HG02870 (cell line): ENCODE results near the gene NKD2.
"Not testable (repeated sequence)": the region's sequence is repeated elsewhere in the genome, so short reads cannot be mapped to it uniquely, and the experiment has no call there.

Source experiments
- ATAC-seq: cut with Tn5 transposase; IDR thresholded peaks from one replicate; pipeline ENCODE4 v1.9.1; 2021; ENCODE audit warnings: mild to moderate bottlenecking, moderate library complexity; ENCODE audit not compliant: unreplicated experiment

The NKD2 gene

DNA sequence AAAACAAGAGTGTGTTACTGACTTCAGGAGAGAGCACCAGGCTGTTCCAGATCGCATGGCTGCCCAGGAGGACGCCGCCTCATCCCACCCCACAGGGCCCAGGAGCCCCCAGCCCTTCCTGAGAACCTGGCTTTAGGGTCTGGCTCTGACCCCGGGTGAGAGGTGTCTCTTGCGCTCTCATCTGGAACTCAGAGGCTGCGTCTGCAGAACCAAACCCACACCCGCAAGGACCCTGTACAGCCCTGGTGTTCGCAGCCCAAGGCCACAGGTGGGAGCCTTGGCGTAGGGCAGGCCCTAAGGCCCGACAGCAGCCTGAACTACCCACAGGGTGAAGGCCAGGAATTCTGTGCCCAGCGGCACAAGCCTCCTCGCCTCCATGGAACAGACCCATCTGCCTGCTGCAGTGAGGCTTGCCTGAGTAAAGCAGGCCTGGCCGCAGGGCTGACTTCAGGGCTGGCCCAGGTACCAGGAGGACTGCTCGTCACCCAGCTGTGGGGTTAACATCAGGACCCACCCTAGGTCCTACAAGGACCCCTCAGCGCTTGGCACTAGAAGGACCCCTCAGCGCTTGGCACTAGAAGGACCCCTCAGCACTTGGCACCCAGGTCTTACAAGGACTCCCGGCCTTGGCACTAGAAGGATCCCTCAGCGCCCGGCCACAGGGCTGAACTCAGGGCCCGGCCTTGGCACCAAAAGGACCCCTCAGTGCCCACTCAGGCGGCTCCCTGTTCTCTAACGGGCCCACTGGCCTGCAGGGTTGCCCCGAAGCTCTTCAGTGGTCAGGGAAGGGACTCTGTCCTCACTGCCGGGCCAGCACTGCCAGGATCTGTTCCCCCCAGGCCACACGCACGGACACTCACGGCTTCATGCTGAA, 48.2 kb downstream of the NKD2 start:
- no peak for ATAC-seq

DNA sequence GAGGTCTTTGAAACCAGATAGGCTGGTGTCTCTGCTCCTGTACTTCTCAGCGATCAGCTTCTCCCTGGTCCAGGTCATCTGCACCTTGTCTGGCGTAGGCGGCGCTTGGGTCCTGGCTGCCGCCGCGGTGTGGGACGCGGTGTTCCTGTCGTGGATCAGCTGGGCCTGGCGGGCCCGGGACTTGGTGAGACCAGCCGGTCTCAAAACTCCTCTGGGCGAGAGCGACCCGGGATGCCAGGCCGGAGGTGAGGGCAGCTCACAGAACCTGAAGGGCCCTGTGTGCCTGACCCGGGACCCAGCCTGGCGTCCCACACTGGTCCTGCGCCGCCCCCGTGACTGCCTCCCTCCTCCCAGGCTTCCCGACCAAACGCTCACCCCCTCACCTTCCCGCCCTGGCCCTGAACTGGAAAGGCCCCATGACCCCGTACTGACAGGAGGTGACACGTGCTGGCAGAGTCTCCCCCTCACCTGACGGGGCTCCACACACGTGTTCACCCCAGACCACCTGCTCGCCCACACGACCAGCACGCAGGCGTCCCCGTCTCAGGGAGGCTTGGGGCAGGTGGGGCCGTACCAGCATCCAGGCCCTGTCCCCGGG, 49.0 kb downstream of the NKD2 start:
- no peak for ATAC-seq

DNA sequence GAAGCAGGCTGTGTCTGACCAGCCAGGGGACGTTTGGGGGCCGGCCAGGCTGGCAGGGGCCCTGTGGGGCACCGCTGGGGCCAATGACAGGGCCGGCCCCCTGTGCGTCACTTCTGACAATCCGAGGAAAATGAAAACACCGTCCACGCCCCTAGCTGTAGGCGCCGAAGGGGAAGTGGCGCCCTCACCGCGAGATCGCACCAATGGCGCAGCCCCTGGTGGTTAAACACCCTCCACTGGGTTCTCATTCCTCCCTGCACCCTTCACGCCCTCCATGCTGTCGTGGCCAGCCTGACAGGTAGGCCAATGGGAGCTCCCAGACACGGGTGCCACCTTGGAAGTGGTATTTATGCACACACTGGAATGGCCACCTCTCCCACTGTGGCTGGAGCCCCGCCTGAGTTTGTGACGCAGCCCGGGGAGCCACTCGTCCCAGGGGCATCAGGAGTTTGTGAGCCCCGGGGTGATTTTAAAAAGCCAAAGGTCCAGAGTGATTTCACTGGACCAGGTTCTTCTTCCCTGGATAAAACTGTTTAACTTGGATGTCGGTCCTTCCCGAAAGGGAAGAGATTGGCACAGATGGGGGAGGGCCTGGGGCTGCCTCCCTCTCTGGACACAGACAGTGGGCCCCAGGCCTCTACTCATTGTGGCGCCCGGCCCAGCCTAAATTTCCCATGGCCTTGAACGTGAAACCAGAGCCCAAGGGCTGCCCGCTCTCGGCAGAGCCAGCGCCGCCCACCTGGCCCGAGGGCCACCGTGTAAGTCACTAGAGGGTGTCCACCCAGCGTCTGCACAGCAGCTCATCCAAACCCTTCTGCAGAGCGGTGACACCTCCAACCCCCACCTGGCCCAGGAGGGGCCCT, 49.7 kb downstream of the NKD2 start:
- no peak for ATAC-seq

DNA sequence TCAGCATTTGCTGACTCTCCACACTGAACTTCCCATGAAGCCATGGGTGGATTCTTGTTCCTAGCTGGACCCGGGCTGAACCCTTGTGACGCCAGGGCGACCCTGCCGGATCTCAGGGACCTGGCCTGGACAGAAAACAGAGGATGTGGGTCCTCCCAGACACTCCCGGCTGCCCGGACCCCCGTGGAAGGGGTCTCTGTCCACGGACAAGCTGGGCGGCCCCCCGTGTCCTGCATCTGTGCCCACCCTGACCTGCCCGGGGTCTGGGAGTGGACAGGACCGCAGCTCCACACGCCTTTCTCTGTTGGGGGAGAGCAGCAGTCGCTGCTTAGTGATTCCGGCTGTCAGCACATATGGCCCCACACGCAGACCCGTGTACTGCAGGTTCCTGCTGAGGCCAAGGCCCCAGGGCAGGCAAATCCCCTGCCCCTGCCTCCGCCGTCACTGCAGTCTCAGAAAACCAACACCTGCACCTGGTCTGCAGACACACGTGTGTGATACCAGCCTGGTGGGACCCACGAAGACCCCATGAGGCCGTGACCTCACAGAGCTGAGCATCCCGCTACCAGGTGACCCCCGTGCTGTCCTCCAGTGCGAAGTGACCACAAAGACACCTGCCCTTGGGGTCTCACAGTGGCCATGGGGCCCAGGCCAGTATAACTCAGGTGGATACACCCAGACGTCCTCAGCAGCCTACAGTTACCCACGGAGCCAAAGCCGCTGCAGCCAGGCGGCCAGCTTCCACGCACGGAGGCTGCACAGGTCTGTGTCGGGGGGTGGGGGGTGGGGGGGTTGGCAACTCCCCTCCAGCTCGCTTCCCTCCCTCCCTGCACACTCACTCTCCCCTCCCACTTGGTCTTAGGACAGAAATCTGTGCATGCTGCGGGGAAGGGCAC, 50.6 kb downstream of the NKD2 start:
- ATAC-seq: no peak

DNA sequence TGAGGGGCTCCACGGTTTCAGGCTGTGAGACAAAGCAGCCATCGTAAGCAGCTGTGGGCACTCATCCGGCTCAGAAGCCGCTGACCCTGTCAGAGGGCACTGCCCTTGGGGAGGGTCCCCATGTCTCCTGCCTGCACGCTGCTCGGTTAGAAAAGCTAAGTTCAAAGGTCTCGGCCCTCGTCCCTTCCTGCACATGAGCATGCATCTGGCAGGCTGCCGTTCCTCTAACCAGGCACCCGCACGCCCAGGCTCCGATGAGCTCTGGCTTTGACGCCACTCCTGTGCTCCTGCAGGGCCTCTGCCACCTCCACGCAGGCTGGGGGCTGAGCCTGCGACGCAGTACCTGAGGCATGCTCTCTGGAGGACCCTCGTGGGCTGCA, 51.3 kb downstream of the NKD2 start:
- ATAC-seq: no peak

DNA sequence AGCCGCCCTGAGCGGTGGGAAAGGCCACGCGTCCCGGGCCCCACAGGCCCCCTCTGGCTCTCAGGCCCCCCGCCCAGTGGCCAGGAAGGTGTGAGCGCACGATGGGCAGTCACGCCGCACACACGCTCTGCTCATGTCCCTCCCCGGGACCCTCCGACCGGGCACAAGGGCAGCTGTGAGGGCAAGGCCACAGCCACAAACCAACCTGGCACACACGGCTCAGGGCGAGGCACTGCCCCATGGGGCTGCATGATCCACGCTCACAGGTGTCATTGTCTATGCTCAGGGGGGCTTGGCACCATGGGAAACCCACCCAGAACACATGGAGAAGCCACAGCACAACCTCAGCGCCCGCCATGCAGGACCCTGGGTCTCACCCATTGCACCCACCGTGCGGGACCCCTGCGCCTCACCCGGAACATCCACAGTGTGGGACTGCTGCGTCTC, 52.0 kb downstream of the NKD2 start:
- no peak for ATAC-seq

DNA sequence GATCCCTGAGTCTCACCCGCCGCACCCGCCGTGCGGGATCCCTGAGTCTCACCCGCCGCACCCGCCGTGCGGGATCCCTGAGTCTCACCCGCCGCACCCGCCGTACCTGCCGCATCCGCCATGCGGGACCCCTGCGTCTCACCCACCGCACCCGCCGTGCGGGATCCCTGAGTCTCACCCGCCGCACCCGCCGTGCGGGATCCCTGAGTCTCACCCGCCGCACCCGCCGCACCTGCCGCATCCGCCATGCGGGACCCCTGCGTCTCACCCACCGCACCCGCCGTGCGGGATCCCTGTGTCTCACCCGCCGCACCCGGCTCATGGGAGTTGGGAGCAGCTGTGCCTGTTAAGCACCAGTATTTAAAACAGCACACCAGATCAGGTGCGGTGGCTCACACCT, 52.7 kb downstream of the NKD2 start:
- not testable (repeated sequence) for ATAC-seq

DNA sequence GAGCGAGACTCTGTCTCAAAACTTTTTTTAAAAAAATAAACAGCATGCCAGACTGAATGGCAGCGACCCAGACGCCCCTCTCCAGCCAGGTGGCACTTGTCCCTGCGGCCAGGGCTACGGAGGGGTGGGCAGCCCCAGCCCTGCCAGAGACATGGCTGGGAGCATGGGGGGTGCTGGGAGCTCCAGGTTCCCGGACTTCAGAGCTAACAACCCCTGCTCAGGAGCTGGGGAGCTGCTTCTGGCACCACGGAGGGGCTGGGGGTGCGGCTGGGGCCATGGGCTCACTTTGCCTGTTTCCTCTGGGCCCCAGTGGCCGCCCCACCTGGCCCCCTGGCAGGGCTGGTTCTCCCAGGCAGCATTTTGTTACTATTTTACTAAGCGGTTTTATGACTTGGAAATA, 53.3 kb downstream of the NKD2 start:
- ATAC-seq: no peak

DNA sequence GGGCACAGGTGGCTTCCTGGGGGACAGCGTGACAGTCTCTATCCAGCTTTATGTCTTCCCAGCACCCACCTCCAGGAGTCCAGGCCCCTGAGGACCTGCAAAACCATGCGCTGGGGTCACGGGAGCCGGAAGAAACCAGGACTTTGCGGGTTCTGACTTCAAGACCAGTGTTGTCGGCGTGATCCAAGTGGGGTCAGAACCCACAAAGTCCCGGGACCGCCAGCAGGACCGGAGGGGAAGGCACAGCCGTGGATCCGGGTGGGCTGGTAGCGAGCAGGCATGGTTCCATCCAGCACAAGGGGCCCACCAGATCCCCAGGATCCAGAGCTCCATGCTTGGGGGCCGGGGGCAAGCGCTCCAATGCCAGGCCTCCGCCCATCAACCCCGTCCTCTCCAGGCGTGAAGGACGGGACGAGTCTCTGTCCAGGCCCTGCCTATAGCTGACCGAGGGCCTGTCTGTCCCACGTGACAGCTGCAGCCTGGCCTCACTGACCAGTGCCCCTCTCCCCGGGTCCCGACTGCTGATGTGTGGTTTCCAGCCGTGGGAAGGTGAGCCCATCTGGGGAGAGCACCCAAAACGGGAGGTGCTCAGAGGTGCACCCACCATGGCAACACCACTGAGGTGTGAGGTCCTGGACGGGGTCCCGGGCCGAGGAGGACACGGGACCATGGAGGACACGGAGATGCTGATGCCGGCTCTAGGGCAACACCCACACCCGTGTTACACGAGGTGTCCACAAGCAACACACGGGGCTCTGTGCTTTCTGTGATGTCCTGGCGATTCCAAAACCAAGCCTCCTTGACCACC, 54.4 kb downstream of the NKD2 start:
- ATAC-seq: no peak

DNA sequence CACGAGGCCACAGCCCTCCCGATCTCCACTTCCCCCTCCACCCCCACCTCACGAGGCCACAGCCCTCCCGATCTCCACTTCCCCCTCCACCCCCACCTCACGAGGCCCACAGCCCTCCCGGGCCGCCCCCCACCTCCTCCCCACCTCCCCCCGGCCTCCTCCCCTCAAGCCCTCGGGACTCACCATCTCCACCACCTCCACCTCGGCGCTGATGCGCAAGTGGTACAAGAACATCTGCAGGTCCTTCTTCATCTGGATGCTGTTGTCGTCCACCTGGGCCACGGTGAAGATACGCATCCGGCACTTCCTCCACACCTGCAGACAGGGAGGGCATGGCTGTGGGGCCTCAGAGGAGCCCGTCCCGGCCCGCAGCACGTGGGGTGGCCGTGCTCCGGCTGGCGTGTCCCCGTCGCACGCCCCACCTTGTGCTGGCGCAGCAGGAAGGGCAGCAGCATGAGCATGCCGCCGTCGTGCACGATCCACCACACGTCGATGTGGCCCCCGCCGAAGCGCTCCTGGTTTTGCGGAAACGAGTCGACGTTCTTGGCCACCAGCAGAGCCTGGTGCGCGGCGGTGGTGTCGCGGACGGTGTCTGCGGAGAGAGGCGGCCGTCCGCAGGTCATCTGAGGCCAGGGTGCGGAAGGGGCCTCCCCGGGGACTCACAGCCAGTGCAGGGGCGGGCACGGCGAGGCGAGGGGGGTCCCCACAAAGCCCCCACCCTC, 55.2 kb downstream of the NKD2 start:
- ATAC-seq: no peak

DNA sequence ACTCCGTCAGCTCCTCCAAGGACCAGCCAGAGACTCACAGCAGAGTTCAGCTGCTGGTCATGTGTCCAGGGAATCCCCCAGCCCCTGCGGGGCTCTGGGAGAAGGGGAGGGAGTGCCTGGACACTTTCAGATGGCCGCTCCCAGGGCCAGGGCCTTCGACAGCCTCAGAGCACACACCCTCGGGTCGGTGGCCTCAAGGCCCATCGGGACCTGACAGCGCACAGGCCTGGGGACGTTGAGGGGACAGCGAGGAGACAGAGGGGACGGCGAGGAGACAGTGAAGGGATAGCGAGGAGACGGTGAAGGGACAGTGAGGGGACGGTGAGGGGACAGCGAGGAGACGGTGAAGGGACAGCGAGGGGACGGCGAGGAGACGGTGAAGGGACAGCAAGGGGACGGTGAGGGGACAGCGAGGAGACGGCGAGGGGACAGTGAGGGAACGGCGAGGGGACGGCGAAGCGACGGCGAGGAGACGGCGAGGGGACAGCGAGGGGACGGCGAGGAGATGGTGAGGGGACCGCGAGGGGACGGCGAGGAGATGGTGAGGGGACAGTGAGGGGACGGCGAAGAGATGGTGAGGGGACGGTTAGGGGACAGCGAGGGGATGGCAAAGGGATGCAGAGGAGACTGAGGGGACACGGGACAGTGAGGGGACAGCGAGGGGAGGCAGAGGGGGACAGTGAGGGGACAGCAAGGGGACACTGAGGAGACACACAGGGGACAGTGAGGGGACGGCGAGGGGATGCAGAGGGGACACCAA, 56.0 kb downstream of the NKD2 start:
- ATAC-seq: no peak

DNA sequence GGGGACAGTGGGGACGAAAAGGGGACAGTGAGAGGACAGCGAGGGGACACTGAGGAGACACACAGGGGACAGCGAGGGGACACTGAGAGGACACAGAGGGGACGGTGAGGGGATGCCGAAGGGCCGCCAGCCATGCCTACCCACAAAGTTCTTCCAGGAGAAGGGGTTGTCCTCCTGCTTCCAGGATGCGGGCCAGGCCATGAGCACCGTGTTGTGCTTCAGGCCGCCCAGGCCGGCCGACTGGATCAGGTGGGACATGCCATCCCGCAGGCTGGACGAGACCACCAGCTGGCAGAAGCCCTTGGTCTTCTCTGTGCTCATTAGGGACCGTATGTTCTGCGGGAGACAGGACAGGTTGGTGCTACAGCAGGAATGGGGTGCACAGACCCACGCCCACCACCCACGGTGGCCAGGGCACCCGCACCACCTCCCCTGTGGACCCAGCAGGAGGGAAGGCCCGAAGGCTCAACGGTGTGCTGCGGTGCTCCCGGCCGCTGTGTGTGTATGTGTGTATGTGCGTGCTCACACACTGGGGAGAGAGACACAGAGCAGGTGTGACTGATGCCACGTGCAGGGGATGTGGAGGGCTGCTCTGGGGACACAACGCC, 56.6 kb downstream of the NKD2 start:
- no peak for ATAC-seq

DNA sequence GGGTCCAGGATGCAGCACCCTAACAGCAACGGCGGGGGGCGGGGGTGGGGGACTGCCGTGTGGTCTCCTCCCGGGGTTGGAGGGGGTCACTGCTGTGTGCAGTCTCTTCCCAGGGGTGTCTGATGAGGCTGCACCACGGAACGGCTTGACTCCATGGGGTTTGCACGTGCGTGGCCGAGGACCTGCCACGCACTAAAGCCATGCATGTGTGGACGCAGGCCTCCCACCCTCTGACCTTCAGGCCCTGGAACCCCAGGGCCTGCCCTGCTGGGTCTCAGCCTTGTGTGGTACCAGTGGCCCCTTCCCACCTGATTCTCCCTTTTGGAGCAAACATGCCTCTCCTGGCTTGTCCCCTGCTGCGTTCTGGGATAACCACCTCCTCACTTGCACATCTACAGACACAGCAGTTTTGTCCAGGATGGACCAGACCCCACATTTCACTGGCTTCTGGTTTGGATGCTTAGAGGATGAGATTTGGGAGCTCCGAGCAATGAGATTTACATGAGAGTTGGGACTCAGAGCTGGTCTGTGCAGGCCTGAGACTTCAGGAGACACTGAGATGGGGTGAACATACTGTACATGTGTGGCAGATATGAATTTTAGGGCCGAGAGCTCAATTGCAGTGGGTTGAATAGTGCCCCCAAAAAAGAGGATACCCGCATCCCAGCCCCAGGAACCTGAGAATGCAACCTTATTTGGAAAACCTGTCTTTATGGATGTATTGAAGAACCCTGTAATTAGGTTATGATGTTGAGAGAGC, 57.5 kb downstream of the NKD2 start:
- ATAC-seq: no peak

DNA sequence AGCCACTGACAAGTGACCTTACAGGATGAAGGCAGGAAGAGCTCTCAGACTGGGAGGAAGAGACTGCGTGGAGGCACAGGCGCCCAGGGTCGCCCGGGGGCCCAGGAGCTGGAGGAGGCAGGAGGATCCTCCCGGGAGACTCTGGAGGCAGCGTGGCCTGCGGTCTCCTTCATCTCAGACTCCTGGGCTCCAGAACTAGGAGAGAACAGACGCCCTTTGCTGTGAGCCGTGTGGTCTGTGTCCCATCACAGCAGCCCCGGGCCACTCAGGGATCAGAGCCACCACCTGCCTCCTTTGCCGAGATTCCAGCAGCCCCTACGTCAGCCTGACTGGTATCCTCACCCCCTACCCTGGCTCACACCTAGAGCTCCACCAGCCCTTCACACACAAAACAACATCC, 58.1 kb downstream of the NKD2 start:
- ATAC-seq: no peak

DNA sequence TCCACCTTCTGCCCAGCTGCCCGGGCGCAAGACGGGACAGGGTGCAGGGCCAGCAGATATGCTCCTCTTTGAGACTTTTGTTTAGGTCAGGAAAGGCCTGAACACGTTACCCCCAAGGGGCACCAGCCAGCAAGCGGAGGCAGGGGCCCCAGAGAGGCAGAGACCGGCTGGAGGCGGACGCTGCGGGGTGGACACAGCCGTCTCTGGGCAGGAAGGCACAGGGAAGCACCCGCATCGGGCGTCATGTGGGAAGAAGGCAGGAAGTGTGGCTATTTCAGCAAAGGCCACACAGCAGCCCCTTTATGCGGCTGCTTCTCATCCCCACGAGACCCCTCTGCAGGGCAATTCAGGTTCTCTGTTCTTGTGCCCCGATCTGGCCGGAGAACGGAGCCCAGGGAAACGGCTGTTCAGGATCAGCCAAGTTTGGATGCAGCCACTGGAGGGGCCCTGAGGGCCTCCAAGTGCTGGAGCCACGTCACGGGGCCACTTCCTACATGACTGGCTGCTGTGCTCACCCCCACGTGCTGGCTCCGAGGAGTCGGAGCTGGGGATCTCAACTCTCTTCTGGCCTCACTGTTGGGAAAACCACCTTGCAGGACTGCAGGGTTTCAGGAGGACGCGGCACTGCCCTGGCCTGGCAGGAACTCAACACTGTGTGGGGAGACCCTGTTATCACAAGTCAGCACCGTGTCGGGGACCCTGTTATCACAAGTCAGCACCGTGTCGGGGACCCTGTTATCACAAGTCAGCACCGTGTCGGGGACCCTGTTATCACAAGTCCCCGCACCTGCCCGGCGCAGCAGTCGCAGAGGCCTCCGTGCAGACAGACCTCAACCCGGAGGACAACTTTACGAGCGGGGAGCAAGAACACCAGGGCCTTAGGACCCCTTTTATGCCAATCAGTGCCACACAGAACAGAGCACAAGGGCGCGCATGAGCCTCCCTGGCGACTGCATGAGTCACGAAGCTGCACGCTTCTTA, 58.8 kb downstream of the NKD2 start:
- ATAC-seq: no peak
